Measurements from ENCODE around the gene VASH2. TPM values are rescaled to one million over a fixed set of nuclear protein-coding genes. Genes with fewer than 3 reads are reported as not detected.
"Not testable (repeated sequence)": the region's sequence is repeated elsewhere in the genome, so short reads cannot be mapped to it uniquely, and the experiment has no call there.

Gene VASH2
- total RNA-seq, 6 experiments from 2014 or later = 0.10 TPM; not detected in 5

DNA sequence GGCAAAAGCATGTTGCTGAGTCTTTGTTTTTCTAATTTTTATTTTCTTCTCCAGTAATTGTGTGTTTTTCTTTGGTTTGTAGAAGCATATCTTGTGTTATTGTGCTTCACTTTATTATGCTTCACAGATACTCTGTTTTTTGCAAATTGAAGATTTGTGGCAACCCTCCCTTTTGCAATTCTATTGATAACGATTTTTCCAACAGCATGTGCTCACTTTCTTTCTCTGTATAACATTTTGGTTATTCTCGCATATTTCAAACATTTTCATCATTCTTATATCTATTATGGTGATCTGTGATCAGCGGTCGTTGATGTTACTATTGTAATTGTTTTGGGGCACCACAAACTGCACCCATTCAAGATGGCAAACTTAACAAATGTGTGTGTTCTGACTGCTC is 69.1 kb downstream of the VASH2 start:
- no peaks in the 10 kb centered on the region for H3K36me3 Mint-ChIP-seq (ENCODE audit: low read depth)
- no peak for DNase-seq
- H3K4me3 Mint-ChIP-seq = no peak overlapping the region
- peaks cover 2% of the 10 kb centered on the region; the same call in 1 of the 2 replicates for H3K4me1 Mint-ChIP-seq (ENCODE audit: low read depth)
- TF ChIP-seq, protein P1, sequence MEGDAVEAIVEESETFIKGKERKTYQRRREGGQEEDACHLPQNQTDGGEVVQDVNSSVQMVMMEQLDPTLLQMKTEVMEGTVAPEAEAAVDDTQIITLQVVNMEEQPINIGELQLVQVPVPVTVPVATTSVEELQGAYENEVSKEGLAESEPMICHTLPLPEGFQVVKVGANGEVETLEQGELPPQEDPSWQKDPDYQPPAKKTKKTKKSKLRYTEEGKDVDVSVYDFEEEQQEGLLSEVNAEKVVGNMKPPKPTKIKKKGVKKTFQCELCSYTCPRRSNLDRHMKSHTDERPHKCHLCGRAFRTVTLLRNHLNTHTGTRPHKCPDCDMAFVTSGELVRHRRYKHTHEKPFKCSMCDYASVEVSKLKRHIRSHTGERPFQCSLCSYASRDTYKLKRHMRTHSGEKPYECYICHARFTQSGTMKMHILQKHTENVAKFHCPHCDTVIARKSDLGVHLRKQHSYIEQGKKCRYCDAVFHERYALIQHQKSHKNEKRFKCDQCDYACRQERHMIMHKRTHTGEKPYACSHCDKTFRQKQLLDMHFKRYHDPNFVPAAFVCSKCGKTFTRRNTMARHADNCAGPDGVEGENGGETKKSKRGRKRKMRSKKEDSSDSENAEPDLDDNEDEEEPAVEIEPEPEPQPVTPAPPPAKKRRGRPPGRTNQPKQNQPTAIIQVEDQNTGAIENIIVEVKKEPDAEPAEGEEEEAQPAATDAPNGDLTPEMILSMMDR (IDR thresholded peaks at IDR 0.05) = no peak
- H3K9me3 Mint-ChIP-seq = no peaks in the 10 kb centered on the region
- peaks cover 7% of the 10 kb centered on the region; the same call in 1 of the 2 replicates for H3K27me3 Mint-ChIP-seq (ENCODE audit: insufficient read depth)
- no peak overlapping the region for H3K27ac Mint-ChIP-seq

DNA sequence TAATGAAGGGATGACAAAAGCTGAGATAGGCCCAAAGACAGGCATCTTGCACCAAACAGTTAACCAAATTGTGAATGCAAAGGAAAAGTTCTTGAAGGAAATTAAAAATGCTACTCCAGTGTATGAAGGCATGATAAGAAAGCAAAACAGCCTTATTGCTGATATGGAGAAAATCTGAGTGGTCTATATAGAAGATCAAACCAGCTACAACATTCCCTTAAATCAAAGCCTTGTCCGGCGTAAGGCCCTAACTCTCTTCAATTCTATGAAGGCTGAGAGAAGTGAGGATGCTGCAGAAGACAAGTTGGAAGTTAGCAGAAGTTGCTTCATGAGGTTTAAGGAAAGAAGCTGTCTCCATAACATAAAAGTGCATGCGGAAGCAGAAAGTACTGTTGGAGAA is 69.7 kb downstream of the VASH2 start:
- no peaks in the 10 kb centered on the region for H3K4me1 Mint-ChIP-seq (ENCODE audit: low read depth)

DNA sequence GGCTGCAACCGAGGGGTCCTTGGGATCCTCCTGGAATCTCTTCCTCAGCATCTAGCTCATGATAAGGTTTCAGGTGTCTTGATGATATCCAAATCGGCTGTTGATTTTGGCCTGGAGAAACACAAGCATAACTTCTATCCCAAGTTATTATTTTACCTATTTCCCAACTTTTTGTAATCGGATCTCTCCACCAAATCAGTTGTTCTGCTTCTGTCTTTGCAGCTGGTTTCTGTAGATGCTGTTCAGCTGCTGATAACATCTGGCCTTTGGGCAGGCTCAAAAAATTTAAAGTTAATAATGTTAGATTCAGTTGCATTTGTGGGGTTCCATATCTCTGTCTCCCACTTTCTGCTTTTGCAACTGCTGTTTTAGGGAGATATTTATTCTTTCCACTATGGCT is 76.7 kb downstream of the VASH2 start:
- peaks cover 23% of the 10 kb centered on the region for H3K27me3 Mint-ChIP-seq (ENCODE audit: insufficient read depth)
- H3K4me1 Mint-ChIP-seq (ENCODE audit: low read depth); H3K36me3 Mint-ChIP-seq (ENCODE audit: low read depth); H3K27ac Mint-ChIP-seq; H3K9me3 Mint-ChIP-seq; H3K4me3 Mint-ChIP-seq; DNase-seq: not testable (repeated sequence)

More for the DNA sequence above, 69.7 kb downstream of the VASH2 start:
- Mint-ChIP-seq H3K27ac (no peak overlapping the region), H3K27me3 (ENCODE audit: insufficient read depth) (peaks cover 7% of the 10 kb centered on the region; the same call in 1 of the 2 replicates), H3K36me3 (ENCODE audit: low read depth) (no peaks in the 10 kb centered on the region), H3K9me3 (no peaks in the 10 kb centered on the region), H3K4me3 (no peak overlapping the region)
- TF ChIP-seq, protein P1 (IDR thresholded peaks at IDR 0.05) = no peak
- DNase-seq = no peak

DNA sequence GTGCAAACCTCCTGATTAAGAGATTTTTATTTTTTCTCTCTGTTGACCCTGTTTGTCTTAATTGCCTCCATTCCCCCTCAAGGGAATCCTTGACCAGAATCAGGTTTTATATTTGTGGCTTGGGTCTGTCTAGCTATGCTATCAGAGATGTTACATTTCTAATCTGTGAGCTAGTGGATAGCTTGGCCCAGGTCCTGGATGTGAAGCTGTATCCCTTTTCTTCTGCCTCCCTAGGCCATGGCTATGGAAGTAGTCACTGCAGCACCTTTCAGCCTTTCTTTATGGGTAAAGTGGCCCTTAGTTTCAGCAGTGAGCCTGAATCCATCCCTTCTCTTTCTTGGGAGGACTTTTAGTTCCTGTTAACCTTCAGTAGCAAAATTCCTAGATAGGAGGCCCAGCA is 82.3 kb downstream of the VASH2 start:
- no peaks in the 10 kb centered on the region for H3K9me3 Mint-ChIP-seq
- TF ChIP-seq, protein P1 (IDR thresholded peaks at IDR 0.05) = no peak
- H3K36me3 Mint-ChIP-seq (ENCODE audit: low read depth) = no peaks in the 10 kb centered on the region
- no peak for DNase-seq
- no peak overlapping the region for H3K4me3 Mint-ChIP-seq
- no peak overlapping the region for H3K27ac Mint-ChIP-seq
- H3K27me3 Mint-ChIP-seq (ENCODE audit: insufficient read depth) = peaks cover 22% of the 10 kb centered on the region
- H3K4me1 Mint-ChIP-seq (ENCODE audit: low read depth) = peaks cover 5% of the 10 kb centered on the region; the same call in 1 of the 2 replicates

DNA sequence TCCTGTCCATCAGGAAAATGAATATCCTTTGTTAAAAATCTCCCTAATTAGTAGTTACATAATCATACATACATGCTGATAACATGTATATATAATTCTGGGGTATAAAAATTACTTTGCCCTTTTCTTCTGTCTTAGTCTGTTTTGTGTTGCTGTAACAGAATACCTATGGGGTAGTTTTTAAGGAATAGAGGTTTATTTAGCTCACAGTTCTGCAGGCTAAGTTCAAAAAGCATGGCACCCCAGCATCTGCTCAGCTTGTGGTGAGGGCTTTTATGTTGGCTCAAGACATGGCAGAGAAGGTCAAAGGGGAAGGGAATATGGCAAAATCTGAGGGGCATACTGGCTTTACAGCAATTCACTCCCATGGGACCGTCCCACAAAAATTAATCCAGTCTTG is 84.4 kb downstream of the VASH2 start:
- no peak overlapping the region for H3K27ac Mint-ChIP-seq
- H3K9me3 Mint-ChIP-seq = no peaks in the 10 kb centered on the region
- TF ChIP-seq, protein P1 (IDR thresholded peaks at IDR 0.05) = no peak
- H3K36me3 Mint-ChIP-seq (ENCODE audit: low read depth) = no peaks in the 10 kb centered on the region
- peaks cover 17% of the 10 kb centered on the region for H3K27me3 Mint-ChIP-seq (ENCODE audit: insufficient read depth)
- DNase-seq = no peak
- no peak overlapping the region for H3K4me3 Mint-ChIP-seq
- peaks cover 5% of the 10 kb centered on the region; the same call in 1 of the 2 replicates for H3K4me1 Mint-ChIP-seq (ENCODE audit: low read depth)

DNA sequence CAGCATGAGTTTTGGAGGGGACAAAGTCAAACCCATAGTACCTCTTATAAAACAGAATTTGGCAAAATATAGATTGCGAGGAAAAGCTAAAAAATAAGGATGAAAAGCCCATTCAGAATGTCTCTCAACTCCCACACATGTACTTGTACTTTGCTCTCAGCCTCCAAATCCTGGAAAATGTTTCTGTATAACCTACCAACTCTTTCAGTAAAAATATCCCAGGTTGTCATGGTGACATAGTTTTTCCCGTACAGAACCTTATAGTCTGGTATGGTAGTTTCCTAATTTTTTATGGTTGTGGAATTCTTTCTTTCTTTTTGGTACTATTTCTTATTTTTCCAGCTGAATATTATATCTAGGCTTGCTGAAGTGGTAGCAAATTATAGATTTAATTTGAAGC is 85.2 kb downstream of the VASH2 start:
- no peak for DNase-seq
- no peaks in the 10 kb centered on the region for H3K36me3 Mint-ChIP-seq (ENCODE audit: low read depth)
- no peaks in the 10 kb centered on the region for H3K9me3 Mint-ChIP-seq
- H3K27ac Mint-ChIP-seq = no peak overlapping the region
- TF ChIP-seq, protein P1 (IDR thresholded peaks at IDR 0.05) = no peak
- no peak overlapping the region for H3K4me3 Mint-ChIP-seq
- H3K4me1 Mint-ChIP-seq (ENCODE audit: low read depth) = peaks cover 5% of the 10 kb centered on the region
- peaks cover 16% of the 10 kb centered on the region for H3K27me3 Mint-ChIP-seq (ENCODE audit: insufficient read depth)

Other genes with a start within 250 kb of the VASH2 start
- gene NSL1, start 158.8 kb upstream of the VASH2 start, total RNA-seq (2021; fragmentation: NEBNext Ultra II Directional; extraction: Animal tissue kit (Norgen Biotek cat#: 25700)) = 10 to 100 TPM; 28.7 to 35.1 (median 30.4) TPM
- gene TATDN3, start 158.6 kb upstream of the VASH2 start, total RNA-seq (2021; fragmentation: NEBNext Ultra II Directional; extraction: Animal tissue kit (Norgen Biotek cat#: 25700)) = 10 to 100 TPM in 5 of 6 experiments, 1 to 10 TPM in 1; 8.6 to 14.4 (median 12.1) TPM
- gene SPATA45, start 102.9 kb upstream of the VASH2 start, total RNA-seq (2021; fragmentation: NEBNext Ultra II Directional; extraction: Animal tissue kit (Norgen Biotek cat#: 25700)) = not detected
- gene FLVCR1, start 92.3 kb upstream of the VASH2 start, total RNA-seq (2021; fragmentation: NEBNext Ultra II Directional; extraction: Animal tissue kit (Norgen Biotek cat#: 25700)) = 1 to 10 TPM; 3.7 to 5.5 (median 4.8) TPM
- 10 to 100 TPM; 21.0 to 27.2 (median 24.4) TPM for gene ANGEL2, start 65.3 kb downstream of the VASH2 start, total RNA-seq (2021; fragmentation: NEBNext Ultra II Directional; extraction: Animal tissue kit (Norgen Biotek cat#: 25700))
- gene RPS6KC1, start 100.7 kb downstream of the VASH2 start, total RNA-seq (2021; fragmentation: NEBNext Ultra II Directional; extraction: Animal tissue kit (Norgen Biotek cat#: 25700)) = 10 to 100 TPM; 15.6 to 18.3 (median 17.3) TPM